ENCODE measurements around the gene CYRIA. TPM values are rescaled to one million over a fixed set of nuclear protein-coding genes. Genes with fewer than 3 reads are reported as not detected.
A peak's percentile ranks its signal among the peaks of the same experiment; 100 is the strongest.

Gene CYRIA
- total RNA-seq, 1 experiment from 2014 or later: 4.0 TPM

GRCh38 chr2:16635791-16636699, 29.6 kb downstream of the CYRIA start:
- H3K4me1 ChIP-seq (replicated peaks; ENCODE audit: insufficient read depth): peaks cover 38% of the 10 kb centered on the region
- H4K20me1 ChIP-seq (ENCODE audit: insufficient read depth): no peaks in the 10 kb centered on the region
- DNase-seq: peak in 1 of 2 experiments; percentile 88
- H3K9me3 ChIP-seq (ENCODE audit: insufficient read depth, low read depth): no peaks in the 10 kb centered on the region
- H3K36me3 ChIP-seq (ENCODE audit: low read depth): no peaks in the 10 kb centered on the region
- H3K4me3 ChIP-seq: no peak overlapping the region
- peak overlapping the region; percentile 69 for H3K27ac ChIP-seq
- no peaks in the 10 kb centered on the region for H3K79me2 ChIP-seq (ENCODE audit: low read depth)
- peak overlapping the region; percentile 47 for H2AFZ ChIP-seq
- H3K27me3 ChIP-seq (ENCODE audit: insufficient read depth, low read depth): no peaks in the 10 kb centered on the region
- BruUV-seq (replicated peaks): no TSS peak
- intact Hi-C loops (cut with micrococcal nuclease; ENCODE audit: unreplicated experiment): no loop called here
- TF ChIP-seq EZH2 (IDR thresholded peaks at IDR 0.05; ENCODE audit: low read depth): no peak
- TF ChIP-seq CTCF (conservative IDR thresholded peaks at IDR 0.05): no peak
- H3K9me2 ChIP-seq (ENCODE audit: insufficient read depth): no peaks in the 10 kb centered on the region
- ChIA-PET CTCF (no interaction called here), POLR2A (ENCODE audit: unreplicated experiment) (no interaction called here)
- H3K4me2 ChIP-seq: peak overlapping the region; percentile 48
- peaks cover 21% of the 10 kb centered on the region for H3F3A ChIP-seq (ENCODE audit: insufficient read depth, low read depth)

DNA sequence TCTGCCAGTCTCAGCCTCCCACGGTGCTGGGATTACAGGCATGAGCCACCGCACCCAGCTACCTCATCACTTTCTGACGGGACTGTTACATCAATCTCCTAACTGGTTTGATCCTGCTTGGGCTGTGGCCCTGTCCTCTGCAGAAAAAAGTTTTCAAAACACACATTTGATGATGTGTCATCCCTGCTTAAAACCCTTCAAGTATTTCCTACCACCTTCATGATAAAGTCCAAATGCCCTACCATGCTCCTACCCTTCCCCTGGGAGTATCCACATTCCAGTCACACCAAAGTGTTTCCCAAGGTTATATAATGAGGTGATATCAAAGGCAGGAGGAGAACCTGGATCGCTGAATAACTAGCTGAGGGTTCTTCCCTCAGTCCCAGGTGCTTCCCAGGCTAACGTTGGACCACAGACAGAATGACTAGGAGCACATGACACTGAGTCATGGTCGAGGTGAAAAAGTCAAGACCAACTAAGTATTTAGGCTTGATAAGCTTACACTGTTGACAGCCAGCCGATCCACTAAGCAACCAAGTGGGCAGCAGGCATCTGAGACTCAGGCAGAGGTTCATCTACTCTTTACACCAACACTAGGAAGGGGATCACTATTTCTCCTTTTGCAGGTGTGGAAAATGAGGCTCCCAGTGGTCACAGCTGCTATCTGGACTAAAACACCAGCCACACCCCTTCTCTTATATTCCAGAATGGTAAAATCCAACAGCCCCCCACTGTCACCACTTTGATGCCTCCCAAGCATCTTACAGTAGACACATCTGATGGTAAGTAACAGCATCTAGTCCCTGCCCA, 31.8 kb downstream of the CYRIA start:
- H3K36me3 ChIP-seq (ENCODE audit: low read depth): no peaks in the 10 kb centered on the region
- H3K9me2 ChIP-seq (ENCODE audit: insufficient read depth): no peaks in the 10 kb centered on the region
- 0 out of 2 replicates have a peak overlapping the region, but pooled peaks have one; percentile 5 for H3K4me2 ChIP-seq
- peak; percentile 33 to 90 for DNase-seq
- H3F3A ChIP-seq (ENCODE audit: insufficient read depth, low read depth): peaks cover 21% of the 10 kb centered on the region
- TF ChIP-seq CTCF (conservative IDR thresholded peaks at IDR 0.05): no peak
- no peak for TF ChIP-seq EZH2 (IDR thresholded peaks at IDR 0.05; ENCODE audit: low read depth)
- no peaks in the 10 kb centered on the region for H3K9me3 ChIP-seq (ENCODE audit: insufficient read depth, low read depth)
- no peak overlapping the region for H2AFZ ChIP-seq
- CTCF ChIA-PET: no interaction called here
- POLR2A ChIA-PET (ENCODE audit: unreplicated experiment): no interaction called here
- H4K20me1 ChIP-seq (ENCODE audit: insufficient read depth): no peaks in the 10 kb centered on the region
- intact Hi-C loops (cut with micrococcal nuclease; ENCODE audit: unreplicated experiment): loop anchor here (2.0 kb wide), 1 partner anchor 17 kb away; no protein-coding TSS in a partner anchor
- H3K4me3 ChIP-seq: no peak overlapping the region
- BruUV-seq (replicated peaks): no TSS peak
- no peaks in the 10 kb centered on the region for H3K27me3 ChIP-seq (ENCODE audit: insufficient read depth, low read depth)
- peaks cover 38% of the 10 kb centered on the region for H3K4me1 ChIP-seq (replicated peaks; ENCODE audit: insufficient read depth)
- peak overlapping the region; percentile 76 for H3K27ac ChIP-seq
- H3K79me2 ChIP-seq (ENCODE audit: low read depth): no peaks in the 10 kb centered on the region

- POLR2A ChIA-PET (ENCODE audit: unreplicated experiment): no interaction called here
- BruUV-seq (replicated peaks): no TSS peak
- TF ChIP-seq CTCF (conservative IDR thresholded peaks at IDR 0.05): no peak
- TF ChIP-seq EZH2 (IDR thresholded peaks at IDR 0.05; ENCODE audit: low read depth): no peak
Observed at GRCh38 chr2:16632598-16632997, 33.0 kb downstream of the CYRIA start.

More at GRCh38 chr2:16632598-16632997, 33.0 kb downstream of the CYRIA start:
- H3K4me2 ChIP-seq: peak overlapping the region; percentile 6; the same call in 1 of the 2 replicates
- intact Hi-C loops (cut with micrococcal nuclease; ENCODE audit: unreplicated experiment): loop anchor here (2.0 kb wide), 1 partner anchor 16 kb away; no protein-coding TSS in a partner anchor
- CTCF ChIA-PET: no interaction called here
- H3K9me2 ChIP-seq (ENCODE audit: insufficient read depth): no peaks in the 10 kb centered on the region
- no peaks in the 10 kb centered on the region for H3K79me2 ChIP-seq (ENCODE audit: low read depth)
- H3K4me1 ChIP-seq (replicated peaks; ENCODE audit: insufficient read depth): peaks cover 38% of the 10 kb centered on the region
- peaks cover 21% of the 10 kb centered on the region for H3F3A ChIP-seq (ENCODE audit: insufficient read depth, low read depth)
- DNase-seq: no peak
- no peak overlapping the region for H2AFZ ChIP-seq
- H3K27me3 ChIP-seq (ENCODE audit: insufficient read depth, low read depth): no peaks in the 10 kb centered on the region
- H3K9me3 ChIP-seq (ENCODE audit: insufficient read depth, low read depth): no peaks in the 10 kb centered on the region
- peak overlapping the region; percentile 76 for H3K27ac ChIP-seq
- H3K36me3 ChIP-seq (ENCODE audit: low read depth): no peaks in the 10 kb centered on the region
- H3K4me3 ChIP-seq: no peak overlapping the region
- no peaks in the 10 kb centered on the region for H4K20me1 ChIP-seq (ENCODE audit: insufficient read depth)
